HG03457 (cell line): Measurements from ENCODE around the gene DNASE1L3.

Source experiments
- ATAC-seq: cut with Tn5 transposase; IDR thresholded peaks from one replicate; pipeline ENCODE4 v1.9.1; 2021; ENCODE audit warnings: moderate number of reproducible peaks; ENCODE audit not compliant: unreplicated experiment

The DNASE1L3 gene

DNA sequence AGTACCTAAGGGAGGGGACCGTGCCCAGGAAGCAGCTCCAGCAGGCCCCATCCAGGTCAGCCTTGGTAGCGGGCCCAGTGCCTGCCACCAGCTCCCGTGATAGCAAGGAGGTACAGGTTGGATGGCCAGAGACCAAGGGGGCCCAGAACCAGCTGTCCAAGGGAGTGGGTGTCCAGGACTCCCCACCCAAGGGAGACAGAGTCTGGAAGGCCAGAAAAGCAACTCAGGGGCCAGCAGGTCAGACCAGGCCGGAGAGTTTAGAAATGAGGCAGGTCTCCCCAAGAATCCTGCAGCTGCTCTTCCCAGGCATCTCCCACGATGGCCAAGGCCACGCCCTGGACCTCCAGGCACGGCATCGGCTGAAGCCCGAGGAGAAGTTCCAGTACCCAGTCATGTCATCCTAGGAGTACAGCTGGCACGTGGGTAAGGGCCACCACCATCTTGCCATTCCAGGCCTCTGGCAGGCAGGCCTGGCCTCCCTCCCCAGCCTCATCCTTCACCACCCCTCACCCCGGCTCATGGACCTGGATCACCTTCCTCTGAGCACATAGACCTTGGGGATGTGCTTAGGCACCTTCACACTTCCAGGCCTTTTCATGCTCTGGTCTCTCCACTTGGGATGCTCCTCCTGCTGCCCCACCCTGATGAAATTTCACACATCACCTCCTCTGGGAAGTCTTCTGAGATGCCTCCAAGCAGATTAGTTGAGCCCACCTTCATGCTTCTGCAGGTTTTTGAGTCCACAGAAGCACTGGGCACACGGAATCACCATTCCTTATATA lies 30.5 kb downstream of the DNASE1L3 start:
- no peak for ATAC-seq

DNA sequence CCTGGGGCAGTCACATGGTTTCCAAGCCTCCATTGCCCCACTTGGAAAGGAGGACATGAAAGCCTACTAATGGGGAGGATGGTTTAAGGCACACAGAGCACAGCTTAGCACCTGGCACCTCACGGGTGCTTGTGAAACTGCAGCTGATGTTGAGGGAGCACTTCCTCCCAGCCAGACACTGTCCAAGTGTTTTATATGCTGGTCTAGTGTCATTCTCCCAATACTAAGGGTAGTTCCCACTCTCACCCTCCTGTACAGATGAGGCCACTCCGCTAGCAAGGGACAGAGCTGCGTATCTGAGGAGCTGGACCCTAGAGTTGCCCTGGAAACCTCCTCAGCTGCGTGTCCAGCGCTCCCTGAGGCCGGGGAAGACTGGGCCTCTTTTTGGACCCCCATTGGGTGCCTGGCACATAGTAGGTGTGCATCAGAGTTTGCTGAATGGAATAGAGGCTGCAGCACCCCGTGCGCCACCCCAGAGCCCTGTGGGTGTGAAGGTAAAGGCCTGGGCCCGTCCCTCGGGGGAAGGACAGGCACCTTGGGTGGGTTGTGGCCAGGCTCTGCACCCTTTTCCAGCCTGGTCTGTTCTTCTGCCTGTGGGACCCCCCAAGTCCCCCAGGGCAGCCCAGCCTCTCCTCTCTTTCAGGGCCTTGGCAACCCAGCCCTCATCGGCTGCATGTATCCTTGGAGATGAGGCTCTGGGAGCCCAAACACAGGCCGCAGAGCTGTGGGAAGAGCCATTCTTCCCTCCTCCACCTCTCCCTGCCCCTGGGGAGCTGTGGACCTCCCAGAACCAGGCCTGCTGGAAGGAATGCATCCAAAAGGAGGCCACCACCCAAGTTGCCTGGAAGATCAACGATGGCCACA lies 31.3 kb downstream of the DNASE1L3 start:
- ATAC-seq: no peak

DNA sequence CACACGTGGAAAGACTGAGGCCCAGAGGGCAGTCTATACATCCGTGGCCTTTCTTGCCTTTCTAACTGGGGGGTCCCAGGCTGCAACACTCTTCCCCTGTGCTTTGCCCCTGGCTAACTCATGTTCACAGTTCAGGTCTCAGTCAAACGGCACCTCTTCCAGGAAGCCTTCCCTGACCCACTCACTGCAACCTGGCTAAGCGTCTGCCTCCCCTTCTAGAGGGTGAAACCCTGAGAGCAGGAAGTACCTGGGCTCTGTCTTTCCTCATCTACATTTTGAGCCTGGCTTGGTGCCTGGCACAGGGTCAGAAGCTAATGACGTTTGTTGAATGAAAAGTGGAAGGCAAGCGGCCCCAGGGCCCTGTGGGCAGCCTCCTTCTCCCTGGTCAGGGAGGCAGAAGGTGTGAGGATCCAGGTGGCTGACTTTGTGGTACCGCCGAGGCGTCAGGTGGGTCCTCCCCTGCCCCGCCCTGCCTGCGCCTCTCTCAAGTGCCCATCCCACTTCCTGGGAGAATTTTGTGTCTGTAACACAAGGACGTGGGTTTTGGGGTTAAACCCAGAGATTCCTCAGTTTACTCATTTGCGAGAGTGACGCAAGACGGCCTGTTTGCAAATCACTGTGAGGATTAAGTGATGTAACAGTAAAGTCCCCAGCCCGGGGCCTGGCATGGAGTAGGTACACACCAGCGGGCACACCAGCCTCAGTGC lies 32.1 kb downstream of the DNASE1L3 start:
- ATAC-seq: no peak

DNA sequence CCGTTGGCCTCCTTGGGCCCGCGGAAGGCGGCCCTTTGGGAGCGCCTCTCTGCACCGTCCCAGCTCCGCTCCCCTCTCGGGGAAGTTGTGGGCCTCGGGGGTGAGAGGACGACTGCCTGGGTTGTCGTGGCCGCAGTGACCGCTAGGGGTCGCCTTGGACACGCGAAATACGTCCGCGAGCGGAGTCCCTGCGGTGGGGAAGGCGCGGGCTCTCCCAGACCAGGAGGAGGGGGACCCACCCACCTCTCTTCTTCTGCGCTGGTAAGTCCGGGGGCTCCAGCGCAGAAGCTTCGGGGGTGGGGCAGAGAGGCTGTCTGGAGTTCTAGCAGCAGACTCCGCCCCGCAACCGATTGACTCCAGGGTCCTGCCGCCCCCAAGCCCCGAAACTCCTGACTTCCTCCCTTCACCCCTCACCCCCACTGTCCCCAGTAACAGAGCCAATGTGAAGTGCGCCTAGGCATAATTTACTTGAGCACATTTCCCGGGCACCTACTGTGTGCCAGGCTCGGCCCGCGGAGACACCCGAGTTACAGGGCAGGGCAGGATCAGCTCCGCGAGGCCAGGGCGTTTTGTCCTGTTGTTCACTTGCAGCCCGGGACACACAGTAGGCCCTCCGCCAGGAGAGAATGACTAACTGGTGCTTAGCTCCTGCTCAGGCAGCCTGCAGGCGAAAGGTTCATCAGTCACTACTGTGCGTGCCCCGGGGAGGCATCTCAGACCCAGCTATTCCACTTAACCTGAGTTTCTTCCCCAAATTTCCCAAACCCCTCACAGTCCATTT lies 32.8 kb downstream of the DNASE1L3 start:
- ATAC-seq: peak; percentile 66

DNA sequence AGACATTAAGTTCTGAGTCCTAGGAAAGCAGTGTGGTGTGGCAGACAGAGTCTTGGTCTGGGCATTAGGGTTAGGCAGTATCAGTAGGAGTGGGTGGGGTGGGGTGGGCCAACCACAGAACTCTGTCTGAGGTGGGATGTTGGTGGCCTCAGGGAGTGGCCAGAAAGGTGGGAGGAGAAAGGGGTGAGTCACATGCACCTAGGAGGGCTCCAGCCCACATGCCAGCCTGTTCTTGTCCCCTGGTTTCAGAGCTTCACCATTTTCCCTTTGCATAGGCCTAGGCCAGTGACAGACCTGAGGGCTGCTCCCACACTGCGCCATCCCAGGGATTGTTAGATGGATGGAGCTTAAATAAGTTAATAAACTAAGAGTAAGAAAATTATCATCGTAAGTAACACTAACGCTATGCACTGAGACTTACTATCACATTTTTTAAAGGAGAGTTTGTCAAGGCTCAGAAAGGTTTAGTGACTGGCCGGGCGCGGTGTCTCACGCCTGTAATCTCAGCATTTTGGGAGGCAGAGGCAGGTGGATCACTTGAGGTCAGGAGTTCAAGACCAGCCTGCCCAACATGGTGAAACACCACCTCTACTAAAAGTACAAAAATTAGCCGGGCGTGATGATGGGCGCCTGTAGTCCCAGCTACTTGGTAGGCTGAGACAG lies 33.8 kb downstream of the DNASE1L3 start:
- ATAC-seq: no peak

DNA sequence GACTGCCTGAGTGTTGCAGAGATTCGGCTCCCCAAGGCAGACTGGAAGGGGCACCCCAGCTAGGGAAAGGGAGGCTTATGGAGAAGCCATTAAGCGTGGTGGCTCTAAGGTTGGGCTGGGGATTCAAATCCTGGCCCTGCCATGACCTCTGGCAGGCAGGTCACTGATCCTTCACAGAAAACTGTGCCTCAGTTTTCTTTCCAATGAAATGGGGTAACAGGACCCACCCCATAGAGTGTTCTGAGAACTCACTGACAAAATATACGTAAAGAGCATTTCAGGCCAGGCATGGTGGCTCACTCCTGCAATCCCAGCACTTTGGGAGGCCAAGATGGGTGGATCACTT lies 34.6 kb downstream of the DNASE1L3 start:
- no peak for ATAC-seq

DNA sequence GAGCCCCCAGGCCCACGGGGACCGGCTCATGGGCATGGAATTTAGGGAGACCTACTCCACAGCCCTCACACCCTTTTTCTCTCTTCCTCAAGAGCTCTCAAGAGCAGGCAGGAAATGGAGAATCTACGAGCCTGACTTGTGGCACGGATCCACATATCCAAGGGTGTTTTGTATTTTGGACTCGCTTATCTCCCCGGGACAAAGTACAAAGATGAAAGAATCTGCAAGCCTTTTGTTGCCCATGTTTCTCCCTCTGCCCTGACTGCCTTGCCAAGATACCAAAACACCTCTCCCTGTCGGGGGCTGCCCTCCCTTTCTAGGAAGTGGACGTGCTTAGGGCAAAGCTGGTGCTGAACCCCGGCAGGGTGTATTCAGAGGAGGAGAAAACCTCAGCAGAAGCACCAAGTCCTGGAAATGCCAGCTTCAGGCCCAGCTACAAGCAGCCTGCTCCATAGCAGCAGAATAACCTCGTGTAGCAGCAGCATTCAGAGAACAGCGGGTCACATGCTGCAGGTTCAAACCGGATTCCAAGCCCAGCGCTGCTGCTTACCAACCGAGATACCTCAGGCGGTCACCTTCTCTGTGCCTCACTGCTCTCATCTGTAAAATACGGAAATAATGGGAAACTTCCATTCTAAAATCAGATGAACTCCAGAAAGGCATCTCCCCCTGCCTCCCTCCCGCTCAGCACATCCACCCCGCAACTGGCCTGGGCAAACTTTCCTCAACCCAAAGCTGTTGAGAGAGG lies 35.2 kb downstream of the DNASE1L3 start:
- ATAC-seq: no peak

DNA sequence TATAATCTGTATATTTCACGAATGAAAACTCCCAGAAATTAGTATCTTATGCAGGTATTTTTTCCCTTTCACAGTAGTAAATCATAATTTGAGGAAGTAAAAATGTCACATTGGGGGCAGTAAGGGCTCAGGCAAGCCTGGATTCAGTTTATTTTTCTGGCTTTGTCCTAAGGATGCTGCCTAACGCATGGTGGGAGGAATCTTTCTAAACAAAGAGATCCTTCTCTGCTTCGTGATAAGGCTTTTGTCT lies 35.7 kb downstream of the DNASE1L3 start:
- no peak for ATAC-seq

DNA sequence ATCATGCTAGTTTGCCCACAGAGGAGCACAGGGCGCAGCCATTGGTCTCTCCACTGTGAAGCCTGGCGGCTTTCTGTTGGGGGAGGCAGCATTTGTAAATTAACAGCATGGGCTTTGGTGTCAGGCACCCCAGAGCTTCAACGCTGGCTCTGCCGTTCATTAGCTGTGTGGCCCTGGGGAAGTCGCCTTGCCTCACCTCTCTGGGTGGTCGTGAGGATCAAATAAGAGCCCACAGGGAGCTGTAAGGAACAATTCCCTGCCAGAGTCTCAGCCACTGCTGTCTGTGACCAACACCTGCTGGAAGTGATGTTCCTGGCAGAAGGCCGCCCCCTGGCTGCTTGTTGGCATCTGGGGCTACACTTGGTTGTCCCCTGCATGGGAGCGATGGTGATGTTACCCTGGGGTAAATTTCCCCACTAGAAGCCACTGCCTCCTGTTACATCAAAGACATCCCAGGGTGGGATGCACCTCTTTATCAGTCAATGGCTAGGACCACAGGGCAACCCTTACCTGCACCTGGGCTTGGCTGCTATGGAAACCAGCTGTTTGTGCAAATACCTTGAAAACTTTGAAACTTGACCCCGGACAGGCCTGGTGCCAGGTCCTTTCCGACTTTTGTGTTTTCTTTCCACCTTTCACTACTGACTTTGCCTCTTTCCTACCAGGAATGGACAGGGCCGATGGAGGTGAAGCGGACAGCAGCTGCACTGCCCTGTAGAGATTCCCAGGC lies 36.9 kb downstream of the DNASE1L3 start:
- ATAC-seq: no peak

DNA sequence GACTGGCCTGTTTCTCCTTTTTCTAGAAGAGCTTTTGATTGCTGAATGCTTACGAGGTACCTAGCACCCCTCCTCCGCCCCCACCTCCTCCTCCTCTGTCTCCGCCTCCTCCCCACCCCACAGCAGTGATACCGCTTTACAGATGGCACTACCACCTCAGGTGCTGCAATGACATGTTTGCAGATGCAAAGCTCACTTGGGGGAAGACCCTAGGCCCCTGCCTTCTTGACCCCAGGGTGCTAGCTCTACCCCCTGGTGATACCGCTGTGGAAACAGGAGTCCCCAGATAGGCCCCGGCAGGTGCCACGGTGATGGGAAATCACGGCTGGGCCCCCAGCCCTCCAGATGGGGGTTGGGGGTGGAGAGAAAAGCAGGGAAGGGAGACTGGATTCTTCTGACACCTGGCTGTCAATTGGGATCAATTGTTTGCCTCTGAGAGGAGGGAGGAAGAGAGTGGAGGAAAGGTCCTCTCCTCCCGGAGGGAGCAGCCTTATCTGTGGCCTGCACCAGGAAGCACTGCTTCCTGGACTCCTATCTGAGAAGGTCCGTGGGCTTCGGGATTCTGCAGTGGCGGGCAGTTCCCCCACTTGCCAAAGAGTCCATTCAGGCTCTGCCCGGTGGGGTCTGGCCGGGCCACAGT lies 37.6 kb downstream of the DNASE1L3 start:
- ATAC-seq: no peak

DNA sequence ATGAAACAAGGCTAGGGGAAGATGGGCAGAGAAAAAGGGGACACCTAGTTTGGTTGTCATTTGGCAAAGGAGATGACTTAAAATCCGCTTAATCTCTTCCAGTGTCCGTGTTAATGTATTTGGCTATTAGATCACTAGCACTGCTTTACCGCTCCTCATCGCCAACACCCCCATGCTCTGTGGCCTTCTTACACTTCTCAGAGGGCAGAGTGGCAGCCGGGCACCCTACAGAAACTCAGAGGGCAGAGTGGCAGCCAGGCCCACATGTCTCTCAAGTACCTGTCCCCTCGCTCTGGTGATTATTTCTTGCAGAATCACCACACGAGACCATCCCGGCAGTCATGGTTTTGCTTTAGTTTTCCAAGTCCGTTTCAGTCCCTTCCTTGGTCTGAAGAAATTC lies 39.6 kb downstream of the DNASE1L3 start:
- no peak for ATAC-seq

DNA sequence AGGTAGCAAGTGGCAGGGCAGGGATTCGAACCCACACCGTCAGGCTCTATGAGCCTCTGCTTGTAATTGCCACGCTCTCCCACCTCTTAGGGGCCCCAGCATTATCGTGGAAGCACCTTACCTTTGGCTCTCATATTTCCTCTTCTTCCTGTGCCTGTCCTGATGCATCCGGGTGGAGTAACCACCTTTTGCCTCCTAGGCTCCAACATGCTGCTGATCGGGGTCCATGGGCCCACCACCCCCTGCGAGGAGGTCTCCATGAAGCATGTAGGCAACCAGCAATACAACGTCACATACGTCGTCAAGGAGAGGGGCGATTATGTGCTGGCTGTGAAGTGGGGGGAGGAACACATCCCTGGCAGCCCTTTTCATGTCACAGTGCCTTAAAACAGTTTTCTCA lies 40.4 kb downstream of the DNASE1L3 start:
- no peak for ATAC-seq

DNA sequence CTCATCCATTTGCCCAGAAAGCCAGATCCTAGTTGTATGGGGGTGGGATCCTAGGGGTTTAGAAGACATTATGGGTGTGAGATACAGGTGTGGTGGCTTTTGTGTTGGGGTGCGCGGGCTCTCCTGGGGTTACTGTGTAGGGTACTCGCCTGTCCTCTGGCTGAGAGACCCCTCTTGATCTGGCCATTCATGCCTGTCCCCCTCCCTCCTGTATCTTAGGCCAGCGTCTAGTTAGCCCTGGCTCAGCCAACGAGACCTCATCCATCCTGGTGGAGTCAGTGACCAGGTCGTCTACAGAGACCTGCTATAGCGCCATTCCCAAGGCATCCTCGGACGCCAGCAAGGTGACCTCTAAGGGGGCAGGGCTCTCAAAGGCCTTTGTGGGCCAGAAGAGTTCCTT lies 41.4 kb downstream of the DNASE1L3 start:
- no peak for ATAC-seq

DNA sequence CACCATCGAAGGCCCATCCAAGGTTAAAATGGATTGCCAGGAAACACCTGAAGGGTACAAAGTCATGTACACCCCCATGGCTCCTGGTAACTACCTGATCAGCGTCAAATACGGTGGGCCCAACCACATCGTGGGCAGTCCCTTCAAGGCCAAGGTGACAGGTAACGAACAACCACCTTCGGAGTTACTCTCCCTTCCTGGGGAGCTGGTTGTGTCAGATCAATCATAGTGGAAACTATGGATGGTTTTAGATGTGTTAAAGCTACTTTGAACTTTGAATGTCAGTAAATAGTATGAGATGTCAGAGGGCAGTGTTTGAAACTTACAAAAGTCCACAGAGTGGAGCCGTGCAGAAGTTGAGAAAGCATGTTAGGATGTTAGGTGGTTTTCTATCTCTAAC lies 42.3 kb downstream of the DNASE1L3 start:
- ATAC-seq: no peak

DNA sequence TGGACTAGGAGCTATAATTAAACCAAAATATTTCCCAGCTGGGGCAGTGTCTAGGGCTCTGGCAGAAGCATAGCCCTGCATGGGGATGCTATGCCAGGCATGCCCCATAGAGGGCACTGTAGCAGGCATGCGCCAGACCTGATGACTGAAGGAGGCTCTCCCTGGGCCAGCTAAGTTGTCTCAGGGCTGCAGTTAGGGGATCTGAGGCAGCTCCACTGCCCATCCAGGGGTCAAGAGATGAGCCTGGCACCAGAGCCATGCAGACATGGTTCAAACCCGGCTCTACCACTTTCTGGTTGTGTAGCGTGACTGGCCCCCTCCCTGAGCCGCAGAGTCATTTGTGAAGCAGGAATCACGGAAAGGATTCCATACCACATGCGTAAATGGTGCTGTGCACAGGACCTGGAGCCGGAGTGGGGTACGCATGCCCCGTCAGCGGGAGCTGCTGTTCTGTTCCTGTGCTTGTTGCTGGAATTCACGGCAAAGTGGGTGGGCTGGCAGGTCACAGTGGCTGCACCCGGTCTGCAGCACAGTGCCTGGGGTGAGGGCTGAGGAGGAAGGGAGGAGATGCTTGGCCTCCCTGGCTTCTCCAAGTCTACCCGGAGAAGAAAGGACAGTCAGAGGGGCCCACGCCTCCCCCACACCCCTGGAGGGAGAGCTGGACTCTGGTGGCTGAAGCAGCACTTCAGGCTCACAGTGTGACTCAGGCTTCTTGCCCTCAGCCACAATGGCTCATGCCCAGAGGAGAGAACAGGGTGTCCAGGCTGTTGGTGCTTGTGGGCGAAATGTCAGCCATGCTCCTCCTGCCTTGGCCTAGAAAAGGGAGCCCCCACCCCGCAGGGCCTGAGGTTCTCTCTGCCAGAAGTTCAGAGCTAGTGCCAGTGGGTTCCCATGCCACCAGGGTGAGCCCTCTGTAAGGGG lies 43.1 kb downstream of the DNASE1L3 start:
- no peak for ATAC-seq

DNA sequence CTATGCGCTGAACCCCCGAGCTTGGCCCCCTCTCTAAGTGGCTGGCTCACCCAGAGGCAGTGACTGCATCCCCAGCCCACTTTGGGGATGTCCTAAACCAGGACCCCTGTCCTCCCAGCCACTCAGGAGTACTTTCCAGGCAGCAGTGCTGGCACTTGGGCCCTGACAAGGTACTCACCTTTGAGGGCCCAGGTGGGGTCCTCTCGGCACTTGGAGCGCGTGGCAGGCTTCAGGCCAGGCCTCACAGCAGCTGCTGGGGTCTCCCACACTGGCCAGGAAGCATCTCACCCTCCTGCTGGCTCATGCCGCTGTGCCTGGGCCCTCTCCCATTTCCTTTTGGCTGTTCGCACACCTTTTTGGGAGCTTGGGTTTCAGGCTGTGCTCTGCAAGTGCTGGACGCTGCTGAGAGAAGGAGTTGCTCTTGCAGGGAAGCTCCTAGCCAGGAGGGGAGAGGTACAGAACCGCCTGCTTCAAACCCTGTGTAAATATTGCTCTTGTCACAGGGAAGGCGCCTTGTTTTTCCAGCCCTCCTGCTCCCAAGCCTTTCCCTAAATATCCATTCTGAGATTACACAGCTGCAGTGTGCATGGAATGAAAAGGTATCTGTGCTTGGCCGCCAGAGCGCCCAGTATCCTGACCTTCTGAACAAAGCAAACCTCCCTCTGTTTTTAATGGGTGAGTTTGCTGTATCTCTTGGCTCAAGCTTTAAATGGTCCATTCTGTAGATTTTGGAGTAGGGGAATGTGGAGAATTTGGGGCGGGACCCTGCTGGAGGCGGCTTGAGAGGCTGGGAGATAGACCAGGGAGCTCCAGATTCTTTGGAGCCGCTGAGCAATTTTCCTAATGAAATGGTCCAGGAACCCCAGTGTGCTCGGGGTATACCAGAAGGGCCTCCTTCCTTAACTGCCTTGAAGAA lies 45.6 kb downstream of the DNASE1L3 start:
- no peak for ATAC-seq
